HCT116 (cell line): Measurements from ENCODE around the gene SYNJ2. TPM values are rescaled to one million over a fixed set of nuclear protein-coding genes. Genes with fewer than 3 reads are reported as not detected.

Experiments
- ATAC-seq: fragments of 200-7000 bp; cut with Tn5 transposase; 2 replicates; pipeline ENCODE4 v1.9.1; 2020; ENCODE audit warnings: mild to moderate bottlenecking, moderate library complexity
- BruUV-seq: library from RNA; stranded (reverse); fragments of 400-500 nt; replicated peaks from 2 replicates; lab custom pipeline; 2021; lab: Mats Ljungman, UMichigan
- CTCF ChIA-PET: fragments of 300-600 bp; sonication (Branson Sonifier 250); formaldehyde crosslinking; loops from one replicate; lab custom pipeline; 2021; ENCODE audit warnings: antibody characterized with exemption; lab: Charles Lee
- POLR2A ChIA-PET: fragments of 300-600, 350-600 bp; sonication (Branson Sonifier 250); formaldehyde crosslinking; loops from one replicate; lab custom pipeline; 2021; ENCODE audit warnings: antibody characterized with exemption; lab: Charles Lee
- RAD21 ChIA-PET, 2 experiments: fragments of 300-600 bp; sonication (Branson Sonifier 250); formaldehyde crosslinking; loops; one replicate each; lab custom pipeline; 2023; ENCODE audit warnings: low total read pairs in 2 of 2; ENCODE audit not compliant: uncharacterized antibody in 2 of 2, unreplicated experiment in 2 of 2, low non-redundant PET in 1 of 2; lab: Charles Lee
- DNase-seq: peaks from one replicate; pipeline ENCODE4 v3.0.0-alpha.2; 2010; ENCODE audit warnings: low read depth, low spot score
- H2AFZ ChIP-seq: fragments of 200-600 bp; shearing (Covaris generic), sonication (generic); 2 replicates; pipeline ENCODE4 v1.6.1; 2017; ENCODE audit warnings: low read depth, mixed run types, mixed read lengths, antibody characterized with exemption, low read length; ENCODE audit not compliant: poor library complexity, severe bottlenecking
- H3K27ac ChIP-seq: 2 replicates; pipeline ENCODE4 v1.5.1; 2012; ENCODE audit warnings: low read depth, low read length
- H3K27me3 ChIP-seq: fragments of 200-600 bp; sonication (generic); 2 replicates; pipeline ENCODE4 v1.6.1; 2016; ENCODE audit warnings: mixed run types, low read length, mixed read lengths; ENCODE audit not compliant: insufficient read depth
- H3K36me3 ChIP-seq, 2 experiments: fragments of 200-500 bp in 1 of 2; fragments of 200-600 bp in 1 of 2; sonication (Bioruptor generic) in 1 of 2; sonication (generic) in 1 of 2; 2 replicates each; pipeline versions ENCODE4 v1.5.1 to v1.6.1; 2014 to 2016; ENCODE audit warnings: low read length in 2 of 2, inconsistent platforms in 1 of 2, mixed read lengths in 1 of 2, mixed run types in 1 of 2; ENCODE audit not compliant: insufficient read depth in 2 of 2, control insufficient read depth in 1 of 2
- H3K4me1 ChIP-seq, 2 experiments: fragments of 200-600 bp in 1 of 2; sonication (generic) in 1 of 2; 2 replicates each; pipeline versions ENCODE4 v1.5.1 to v1.6.1; 2012 to 2017; ENCODE audit warnings: low read length in 2 of 2, inconsistent platforms in 1 of 2, mild to moderate bottlenecking in 1 of 2, mixed read lengths in 1 of 2, mixed run types in 1 of 2, moderate library complexity in 1 of 2; ENCODE audit not compliant: insufficient read depth in 2 of 2, control insufficient read depth in 1 of 2
- H3K4me2 ChIP-seq: fragments of 200-600 bp; sonication (generic); 2 replicates; pipeline ENCODE4 v1.6.1; 2017; ENCODE audit warnings: mixed run types, low read length, mixed read lengths
- H3K4me3 ChIP-seq, 2 experiments: fragments of 200-600 bp in 1 of 2; sonication (generic) in 1 of 2; replicated peaks in 1 of 2; 2 replicates each; pipeline ENCODE4 v1.5.1; 2011 to 2016; ENCODE audit warnings: low read length in 2 of 2, control low read depth in 1 of 2, low read depth in 1 of 2, mild to moderate bottlenecking in 1 of 2, mixed read lengths in 1 of 2, mixed run types in 1 of 2
- H3K79me2 ChIP-seq: fragments of 200-600 bp; sonication (generic); 2 replicates; pipeline ENCODE4 v1.6.1; 2017; ENCODE audit warnings: mild to moderate bottlenecking, mixed run types, low read length, moderate library complexity, mixed read lengths; ENCODE audit not compliant: insufficient read depth
- H3K9ac ChIP-seq: fragments of 200-600 bp; sonication (generic); 2 replicates; pipeline ENCODE4 v1.6.1; 2016; ENCODE audit warnings: low read length, mixed read lengths
- H3K9me2 ChIP-seq: fragments of 200-600 bp; sonication (generic), shearing (Covaris generic); 2 replicates; pipeline ENCODE4 v1.6.1; 2017; ENCODE audit warnings: mixed run types, mild to moderate bottlenecking, moderate library complexity; ENCODE audit not compliant: insufficient read depth
- H3K9me3 ChIP-seq, 2 experiments: fragments of 200-500 bp in 1 of 2; fragments of 200-600 bp in 1 of 2; sonication (Bioruptor generic) in 1 of 2; sonication (generic) in 1 of 2; 2 replicates each; pipeline ENCODE4 v1.6.1; 2014 to 2017; ENCODE audit warnings: low read length in 2 of 2, mixed read lengths in 2 of 2, inconsistent platforms in 1 of 2, low read depth in 1 of 2, mild to moderate bottlenecking in 1 of 2, mixed run types in 1 of 2, moderate library complexity in 1 of 2; ENCODE audit not compliant: control insufficient read depth in 1 of 2, insufficient read depth in 1 of 2
- H4K20me1 ChIP-seq: fragments of 200-600 bp; sonication (generic), shearing (Covaris generic); 2 replicates; pipeline ENCODE4 v1.6.1; 2017; ENCODE audit warnings: mixed run types, mild to moderate bottlenecking, moderate library complexity; ENCODE audit not compliant: insufficient read depth
- ATF3 ChIP-seq: IDR thresholded peaks from 2 replicates; pipeline ENCODE4 v1.6.1; 2012
- CBX3 ChIP-seq: IDR thresholded peaks from 2 replicates; pipeline ENCODE4 v1.6.1; 2012; ENCODE audit warnings: low read depth
- CEBPB ChIP-seq: IDR thresholded peaks from 2 replicates; pipeline ENCODE4 v1.6.1; 2012; ENCODE audit warnings: low read depth
- CTCF ChIP-seq, 3 experiments: fragments of 200-600 bp in 1 of 3; sonication (generic) in 1 of 3; IDR thresholded peaks in 2 of 3; conservative IDR thresholded peaks in 1 of 3; 2 replicates each; pipeline ENCODE4 v1.5.1; 2012 to 2017; ENCODE audit warnings: low read depth in 2 of 3, low read length in 2 of 3, antibody characterized with exemption in 1 of 3, borderline replicate concordance in 1 of 3, control low read depth in 1 of 3, mild to moderate bottlenecking in 1 of 3, mixed read lengths in 1 of 3, mixed run types in 1 of 3, moderate library complexity in 1 of 3; ENCODE audit not compliant: insufficient read depth in 1 of 3
- ELF1 ChIP-seq: IDR thresholded peaks from 2 replicates; pipeline ENCODE4 v1.6.1; 2012; ENCODE audit warnings: low read depth, borderline replicate concordance
- EZH2 ChIP-seq: fragments of 200-600 bp; sonication (generic); IDR thresholded peaks from 2 replicates; pipeline ENCODE4 v1.6.1; 2017; ENCODE audit warnings: antibody characterized with exemption, mixed run types
- FOSL1 ChIP-seq: IDR thresholded peaks from 2 replicates; pipeline ENCODE4 v1.6.1; 2012; ENCODE audit warnings: low read depth
- JUND ChIP-seq: IDR thresholded peaks from 2 replicates; pipeline ENCODE4 v1.6.1; 2012
- MAX ChIP-seq: IDR thresholded peaks from 2 replicates; pipeline ENCODE4 v1.6.1; 2012
- POLR2A ChIP-seq: IDR thresholded peaks from 2 replicates; pipeline ENCODE4 v1.7.0; 2011; ENCODE audit warnings: borderline replicate concordance; ENCODE audit not compliant: insufficient read depth, insufficient read length; ENCODE audit errors: extremely low read depth
- RAD21 ChIP-seq: IDR thresholded peaks from 2 replicates; pipeline ENCODE4 v1.6.1; 2012; ENCODE audit warnings: low read depth, mild to moderate bottlenecking
- REST ChIP-seq: IDR thresholded peaks from 2 replicates; pipeline ENCODE4 v1.6.1; 2012; ENCODE audit warnings: low read depth
- SP1 ChIP-seq: IDR thresholded peaks from 2 replicates; pipeline ENCODE4 v1.6.1; 2012; ENCODE audit warnings: low read depth
- TCF7L2 ChIP-seq: IDR thresholded peaks from 2 replicates; pipeline ENCODE4 v1.7.0; 2011; ENCODE audit warnings: borderline replicate concordance, inconsistent platforms; ENCODE audit not compliant: insufficient read depth, insufficient read length; ENCODE audit errors: extremely low read depth
- YY1 ChIP-seq: IDR thresholded peaks from 2 replicates; pipeline ENCODE4 v1.6.1; 2011; ENCODE audit warnings: low read length, low read depth, moderate library complexity, mild to moderate bottlenecking; ENCODE audit not compliant: insufficient replicate concordance; ENCODE audit errors: extremely low read depth
- ZFX ChIP-seq: fragments of 450-650 bp; IDR thresholded peaks from 2 replicates; pipeline ENCODE4 v1.6.1; 2017
- ZNF274 ChIP-seq: fragments of 200-500 bp; sonication (Bioruptor generic); IDR thresholded peaks from 2 replicates; pipeline ENCODE4 v1.6.1; 2014; ENCODE audit warnings: mild to moderate bottlenecking, low read depth, low read length, inconsistent platforms
- intact Hi-C: fragments of 100-400 bp; cut with micrococcal nuclease; formaldehyde crosslinking; loops from 2 replicates; pipeline ENCODE4 v1.10.0; 2022
- total RNA-seq: library from RNA; stranded (reverse); gene quantifications from one replicate; pipeline ENCODE4 v1.2.1, GENCODE V29; 2021; ENCODE audit not compliant: unreplicated experiment

SYNJ2 gene
- total RNA-seq, 1 experiment from 2014 or later = 23.9 TPM

- no peak for DNase-seq
- Histone ChIP-seq H3K27me3 (no peaks in the 10 kb centered on the region), H3K27ac (no peak overlapping the region), H3K9me2 (no peaks in the 10 kb centered on the region), H3K4me2 (no peak overlapping the region), H3K36me3 (no peaks in the 10 kb centered on the region), H4K20me1 (no peaks in the 10 kb centered on the region), H3K9me3 (no peaks in the 10 kb centered on the region), H3K4me1 (no peaks in the 10 kb centered on the region), H2AFZ (no peak overlapping the region), H3K9ac (no peak overlapping the region)
- BruUV-seq = no TSS peak
- RAD21 ChIA-PET = no interaction called here
- intact Hi-C loops = no loop called here
- CTCF ChIA-PET = no interaction called here
- ATAC-seq = no peak
- POLR2A ChIA-PET = no interaction called here
- TF ChIP-seq TCF7L2 (no peak), CTCF (IDR thresholded peaks at IDR 0.05 in 2 of 3, conservative IDR thresholded peaks at IDR 0.05 in 1 of 3; ENCODE audit: borderline replicate concordance in 1 of 3, insufficient read depth in 1 of 3, low read depth in 2 of 3, low read length in 2 of 3) (no peak), FOSL1 (no peak), POLR2A (no peak), YY1 (no peak), CEBPB (no peak), SP1 (no peak), CBX3 (no peak), MAX (no peak), RAD21 (no peak), ZNF274 (no peak), ZFX (no peak), ATF3 (no peak), JUND (no peak), EZH2 (no peak), ELF1 (no peak), REST (no peak)
- TF ChIP-seq, all 23 proteins: peak for 0
- H3K79me2 ChIP-seq = no peaks in the 10 kb centered on the region
- no peak overlapping the region for H3K4me3 ChIP-seq
These were observed 123.0 kb downstream of the SYNJ2 start for GRCh38 chr6:158104696-158105095.
